ENCODE results near the gene CDH13. TPM values are rescaled to one million over a fixed set of nuclear protein-coding genes. Genes with fewer than 3 reads are reported as not detected.

CDH13 gene
- total RNA-seq, 2 donors from 2014 or later: 2.4 to 6.3 TPM

DNA sequence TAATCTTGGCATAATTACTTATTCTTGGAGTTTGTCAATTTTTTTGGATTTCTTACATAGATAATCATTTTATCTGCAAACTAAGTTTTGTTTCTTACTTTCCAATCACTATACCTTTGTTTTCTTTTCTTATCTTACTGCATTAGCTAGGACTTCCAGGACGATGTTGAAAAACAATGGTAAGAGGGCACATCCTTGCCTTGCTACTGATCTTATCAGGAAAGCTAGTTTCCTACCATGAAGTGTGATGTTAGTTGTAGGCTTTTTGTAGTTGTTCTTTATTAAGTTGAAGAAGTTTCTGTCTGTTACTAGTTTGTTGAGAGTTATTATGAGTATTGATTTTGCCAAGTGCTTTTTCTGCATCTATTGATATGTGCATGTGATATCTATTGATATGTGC, 31.0 kb downstream of the CDH13 start:
- H3K9ac ChIP-seq (ENCODE audit: low read depth in 2 of 2, low read length in 2 of 2): no peak overlapping the region
- intact Hi-C loops (cut with DNase I): no loop called here
- H3K36me3 ChIP-seq: no peaks in the 10 kb centered on the region
- H3K9me3 ChIP-seq: no peaks in the 10 kb centered on the region
- H3K27ac ChIP-seq: no peak overlapping the region
- no peaks in the 10 kb centered on the region for H3K4me1 ChIP-seq
- TF ChIP-seq, protein P1, sequence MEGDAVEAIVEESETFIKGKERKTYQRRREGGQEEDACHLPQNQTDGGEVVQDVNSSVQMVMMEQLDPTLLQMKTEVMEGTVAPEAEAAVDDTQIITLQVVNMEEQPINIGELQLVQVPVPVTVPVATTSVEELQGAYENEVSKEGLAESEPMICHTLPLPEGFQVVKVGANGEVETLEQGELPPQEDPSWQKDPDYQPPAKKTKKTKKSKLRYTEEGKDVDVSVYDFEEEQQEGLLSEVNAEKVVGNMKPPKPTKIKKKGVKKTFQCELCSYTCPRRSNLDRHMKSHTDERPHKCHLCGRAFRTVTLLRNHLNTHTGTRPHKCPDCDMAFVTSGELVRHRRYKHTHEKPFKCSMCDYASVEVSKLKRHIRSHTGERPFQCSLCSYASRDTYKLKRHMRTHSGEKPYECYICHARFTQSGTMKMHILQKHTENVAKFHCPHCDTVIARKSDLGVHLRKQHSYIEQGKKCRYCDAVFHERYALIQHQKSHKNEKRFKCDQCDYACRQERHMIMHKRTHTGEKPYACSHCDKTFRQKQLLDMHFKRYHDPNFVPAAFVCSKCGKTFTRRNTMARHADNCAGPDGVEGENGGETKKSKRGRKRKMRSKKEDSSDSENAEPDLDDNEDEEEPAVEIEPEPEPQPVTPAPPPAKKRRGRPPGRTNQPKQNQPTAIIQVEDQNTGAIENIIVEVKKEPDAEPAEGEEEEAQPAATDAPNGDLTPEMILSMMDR (IDR thresholded peaks at IDR 0.05): no peak
- no peak overlapping the region for H3K4me3 ChIP-seq
- DNase-seq: no peak
- H3K27me3 ChIP-seq: no peaks in the 10 kb centered on the region

- no peak for DNase-seq
- intact Hi-C loops (cut with DNase I): no loop called here
- Histone ChIP-seq H3K27ac (no peak overlapping the region), H3K9ac (ENCODE audit: low read depth in 2 of 2, low read length in 2 of 2) (no peak overlapping the region), H3K4me1 (no peaks in the 10 kb centered on the region), H3K27me3 (no peaks in the 10 kb centered on the region), H3K4me3 (no peak overlapping the region), H3K9me3 (no peaks in the 10 kb centered on the region), H3K36me3 (no peaks in the 10 kb centered on the region)
- TF ChIP-seq, protein P1 (IDR thresholded peaks at IDR 0.05): no peak
Observed at GRCh38 chr16:82658796-82659195, 32.0 kb downstream of the CDH13 start.

- Histone ChIP-seq H3K27ac (no peak overlapping the region), H3K27me3 (no peaks in the 10 kb centered on the region), H3K4me1 (no peaks in the 10 kb centered on the region), H3K9me3 (no peaks in the 10 kb centered on the region), H3K36me3 (no peaks in the 10 kb centered on the region), H3K4me3 (no peak overlapping the region), H3K9ac (ENCODE audit: low read depth in 2 of 2, low read length in 2 of 2) (no peak overlapping the region)
- TF ChIP-seq, protein P1 (IDR thresholded peaks at IDR 0.05): no peak
- no peak for DNase-seq
- intact Hi-C loops (cut with DNase I): no loop called here
Observed at GRCh38 chr16:82660075-82660645, 33.4 kb downstream of the CDH13 start.

- intact Hi-C loops (cut with DNase I): no loop called here
- no peak for DNase-seq
- Histone ChIP-seq H3K4me1 (no peaks in the 10 kb centered on the region), H3K36me3 (no peaks in the 10 kb centered on the region), H3K27me3 (no peaks in the 10 kb centered on the region), H3K9ac (ENCODE audit: low read depth in 2 of 2, low read length in 2 of 2) (no peak overlapping the region), H3K9me3 (no peaks in the 10 kb centered on the region), H3K27ac (no peak overlapping the region), H3K4me3 (no peak overlapping the region)
- TF ChIP-seq, protein P1 (IDR thresholded peaks at IDR 0.05): no peak
Observed at GRCh38 chr16:82660966-82661365, 34.2 kb downstream of the CDH13 start.

DNA sequence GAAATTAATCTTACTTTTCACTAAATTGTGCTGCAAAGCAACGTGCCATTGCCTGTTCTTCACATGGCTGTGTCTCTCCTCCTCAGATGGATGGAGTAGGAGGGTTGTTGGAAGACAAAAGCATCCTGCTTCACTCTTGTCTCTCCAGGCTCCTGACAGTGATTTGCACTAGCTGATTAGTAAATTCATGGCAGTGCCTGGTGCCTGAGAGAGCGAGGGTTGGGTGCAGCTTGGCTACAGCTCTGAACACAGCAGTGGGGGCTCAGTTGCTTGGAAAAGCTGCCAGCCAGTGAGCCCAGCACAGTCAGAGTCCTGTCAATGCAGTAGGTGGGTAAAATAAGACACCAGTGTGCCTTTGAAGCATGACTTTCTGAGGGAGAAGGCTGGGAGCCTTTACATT, 37.4 kb downstream of the CDH13 start:
- TF ChIP-seq, protein P1 (IDR thresholded peaks at IDR 0.05): no peak
- Histone ChIP-seq H3K4me3 (no peak overlapping the region), H3K4me1 (no peaks in the 10 kb centered on the region)

More for the DNA sequence above, 37.4 kb downstream of the CDH13 start:
- no peaks in the 10 kb centered on the region for H3K36me3 ChIP-seq
- no peak overlapping the region for H3K9ac ChIP-seq (ENCODE audit: low read depth in 2 of 2, low read length in 2 of 2)
- no peaks in the 10 kb centered on the region for H3K27me3 ChIP-seq
- intact Hi-C loops (cut with DNase I): no loop called here
- no peaks in the 10 kb centered on the region for H3K9me3 ChIP-seq
- DNase-seq: no peak
- H3K27ac ChIP-seq: no peak overlapping the region
